ENCODE measurements around the gene LGALS9.

The LGALS9 gene

DNA sequence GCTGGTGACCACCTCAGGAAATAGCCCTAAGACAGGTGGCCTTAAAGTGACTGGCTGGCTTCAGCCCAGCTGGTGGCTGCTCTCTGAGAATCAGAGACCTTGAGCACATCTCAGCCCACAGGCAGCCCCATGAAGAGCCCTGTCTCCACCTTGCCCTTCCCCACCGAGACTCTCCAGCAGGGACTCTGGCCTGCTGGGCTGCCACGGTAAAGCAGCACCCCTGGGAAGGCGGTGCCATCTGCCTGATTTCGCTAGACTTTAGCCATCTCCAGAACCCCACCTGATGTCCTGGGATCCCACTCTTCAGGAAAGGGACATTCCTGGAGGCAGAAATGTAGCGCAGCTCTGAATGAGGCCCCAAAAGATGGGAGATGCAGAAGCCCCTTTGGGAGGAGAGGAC lies 45.2 kb upstream of the LGALS9 start:
- ChIA-PET CTCF (interaction anchor here (1.0 to 5.2 kb wide), 7 partner anchors 12 to 127 kb away, joined by 3 to 38 read pairs (median 6); no protein-coding TSS in a partner anchor), POLR2A (interaction anchor here (0.8 kb wide), 1 partner anchor 46 kb away, joined by 3 read pairs; no protein-coding TSS in a partner anchor)

DNA sequence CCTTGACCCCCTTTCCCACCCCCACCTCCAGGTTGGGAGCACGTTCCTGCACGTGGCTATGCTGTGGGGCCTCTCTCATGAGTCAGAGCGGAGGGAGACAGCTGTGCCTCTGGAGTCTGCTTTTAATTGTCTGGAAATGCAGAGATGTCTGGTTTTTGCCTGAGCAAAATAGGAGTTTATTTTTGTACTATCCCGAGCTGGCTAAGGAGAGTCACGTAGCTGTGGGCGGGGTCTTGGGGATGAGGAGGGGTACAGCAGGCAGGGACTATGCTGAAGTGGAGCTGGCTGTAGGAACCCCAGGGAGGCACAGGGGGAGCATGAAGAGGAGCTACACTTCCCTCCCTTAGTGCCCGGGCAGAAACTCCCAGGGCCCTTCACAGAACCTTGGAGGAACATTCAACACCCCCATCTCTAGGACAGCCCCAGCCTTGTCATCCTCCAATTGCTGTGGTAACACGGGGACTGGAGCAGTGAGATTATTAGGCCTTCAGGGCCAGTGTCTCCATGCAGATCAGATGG lies 44.7 kb upstream of the LGALS9 start:
- no peaks in the 10 kb centered on the region for H3K9me3 ChIP-seq (ENCODE audit: control insufficient read depth, insufficient read depth, low read depth, low read length)
- ChIA-PET POLR2A (interaction anchor here (0.8 kb wide), 1 partner anchor 46 kb away, joined by 3 read pairs; no protein-coding TSS in a partner anchor), CTCF (interaction anchor here (1.0 to 5.2 kb wide), 9 partner anchors 11 to 68 kb away, joined by 3 to 38 read pairs (median 4); no protein-coding TSS in a partner anchor)
- H3K4me1 ChIP-seq (ENCODE audit: control insufficient read depth, insufficient read depth, low read length), result no peaks in the 10 kb centered on the region
- H3K27ac ChIP-seq (ENCODE audit: extremely low read depth, low read depth, low read length), result no peak overlapping the region; the same call in 1 of the 2 replicates
- TF ChIP-seq ZEB2 (tag by site-specific recombination; IDR thresholded peaks at IDR 0.05) (no peak), ZNF623 (tag by site-specific recombination; IDR thresholded peaks at IDR 0.05) (no peak), ZNF664 (tag by site-specific recombination; IDR thresholded peaks at IDR 0.05) (no peak), SALL2 (tag by site-specific recombination; IDR thresholded peaks at IDR 0.05; ENCODE audit: borderline replicate concordance) (no peak)
- TF ChIP-seq, protein P1, sequence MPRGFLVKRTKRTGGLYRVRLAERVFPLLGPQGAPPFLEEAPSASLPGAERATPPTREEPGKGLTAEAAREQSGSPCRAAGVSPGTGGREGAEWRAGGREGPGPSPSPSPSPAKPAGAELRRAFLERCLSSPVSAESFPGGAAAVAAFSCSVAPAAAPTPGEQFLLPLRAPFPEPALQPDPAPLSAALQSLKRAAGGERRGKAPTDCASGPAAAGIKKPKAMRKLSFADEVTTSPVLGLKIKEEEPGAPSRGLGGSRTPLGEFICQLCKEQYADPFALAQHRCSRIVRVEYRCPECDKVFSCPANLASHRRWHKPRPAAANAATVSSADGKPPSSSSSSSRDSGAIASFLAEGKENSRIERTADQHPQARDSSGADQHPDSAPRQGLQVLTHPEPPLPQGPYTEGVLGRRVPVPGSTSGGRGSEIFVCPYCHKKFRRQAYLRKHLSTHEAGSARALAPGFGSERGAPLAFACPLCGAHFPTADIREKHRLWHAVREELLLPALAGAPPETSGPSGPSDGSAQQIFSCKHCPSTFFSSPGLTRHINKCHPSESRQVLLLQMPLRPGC (tag by site-specific recombination; IDR thresholded peaks at IDR 0.05), result no peak
- TF ChIP-seq, protein P2, sequence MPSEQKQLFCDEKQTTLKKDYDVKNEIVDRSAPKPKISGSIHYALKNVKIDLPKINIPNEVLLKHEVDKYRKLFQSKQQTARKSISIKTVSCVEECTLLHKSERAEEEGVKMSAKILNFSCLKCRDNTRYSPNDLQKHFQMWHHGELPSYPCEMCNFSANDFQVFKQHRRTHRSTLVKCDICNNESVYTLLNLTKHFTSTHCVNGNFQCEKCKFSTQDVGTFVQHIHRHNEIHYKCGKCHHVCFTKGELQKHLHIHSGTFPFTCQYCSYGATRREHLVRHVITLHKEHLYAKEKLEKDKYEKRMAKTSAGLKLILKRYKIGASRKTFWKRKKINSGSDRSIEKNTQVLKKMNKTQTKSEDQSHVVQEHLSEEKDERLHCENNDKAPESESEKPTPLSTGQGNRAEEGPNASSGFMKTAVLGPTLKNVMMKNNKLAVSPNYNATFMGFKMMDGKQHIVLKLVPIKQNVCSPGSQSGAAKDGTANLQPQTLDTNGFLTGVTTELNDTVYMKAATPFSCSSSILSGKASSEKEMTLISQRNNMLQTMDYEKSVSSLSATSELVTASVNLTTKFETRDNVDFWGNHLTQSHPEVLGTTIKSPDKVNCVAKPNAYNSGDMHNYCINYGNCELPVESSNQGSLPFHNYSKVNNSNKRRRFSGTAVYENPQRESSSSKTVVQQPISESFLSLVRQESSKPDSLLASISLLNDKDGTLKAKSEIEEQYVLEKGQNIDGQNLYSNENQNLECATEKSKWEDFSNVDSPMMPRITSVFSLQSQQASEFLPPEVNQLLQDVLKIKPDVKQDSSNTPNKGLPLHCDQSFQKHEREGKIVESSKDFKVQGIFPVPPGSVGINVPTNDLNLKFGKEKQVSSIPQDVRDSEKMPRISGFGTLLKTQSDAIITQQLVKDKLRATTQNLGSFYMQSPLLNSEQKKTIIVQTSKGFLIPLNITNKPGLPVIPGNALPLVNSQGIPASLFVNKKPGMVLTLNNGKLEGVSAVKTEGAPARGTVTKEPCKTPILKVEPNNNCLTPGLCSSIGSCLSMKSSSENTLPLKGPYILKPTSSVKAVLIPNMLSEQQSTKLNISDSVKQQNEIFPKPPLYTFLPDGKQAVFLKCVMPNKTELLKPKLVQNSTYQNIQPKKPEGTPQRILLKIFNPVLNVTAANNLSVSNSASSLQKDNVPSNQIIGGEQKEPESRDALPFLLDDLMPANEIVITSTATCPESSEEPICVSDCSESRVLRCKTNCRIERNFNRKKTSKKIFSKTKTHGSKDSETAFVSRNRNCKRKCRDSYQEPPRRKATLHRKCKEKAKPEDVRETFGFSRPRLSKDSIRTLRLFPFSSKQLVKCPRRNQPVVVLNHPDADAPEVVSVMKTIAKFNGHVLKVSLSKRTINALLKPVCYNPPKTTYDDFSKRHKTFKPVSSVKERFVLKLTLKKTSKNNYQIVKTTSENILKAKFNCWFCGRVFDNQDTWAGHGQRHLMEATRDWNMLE (tag by site-specific recombination; conservative IDR thresholded peaks at IDR 0.05; ENCODE audit: low read depth), result no peak
- H3K36me3 ChIP-seq (ENCODE audit: control insufficient read depth in 2 of 2, insufficient read depth in 1 of 2, low read length in 2 of 2), result peaks cover 0 to 40% of the 10 kb centered on the region in 2 experiments; a peak in 1 of 3 replicates
- no peak overlapping the region for H3K4me3 ChIP-seq (ENCODE audit: low read depth, low read length)

More for the DNA sequence above, 45.2 kb upstream of the LGALS9 start:
- H3K9me3 ChIP-seq (ENCODE audit: control insufficient read depth, insufficient read depth, low read depth, low read length), result no peaks in the 10 kb centered on the region
- no peak for TF ChIP-seq ZNF48 (tag by site-specific recombination; IDR thresholded peaks at IDR 0.05)
- no peak for TF ChIP-seq ZFP3 (tag by site-specific recombination; IDR thresholded peaks at IDR 0.05; ENCODE audit: low read depth)
- TF ChIP-seq OVOL3 (tag by site-specific recombination; IDR thresholded peaks at IDR 0.05), result no peak
- TF ChIP-seq ZIC2 (tag by site-specific recombination; IDR thresholded peaks at IDR 0.05), result peak; percentile 58
- no peaks in the 10 kb centered on the region for H3K4me1 ChIP-seq (ENCODE audit: control insufficient read depth, insufficient read depth, low read length)
- peaks cover 0 to 40% of the 10 kb centered on the region in 2 experiments; a peak in 1 of 3 replicates for H3K36me3 ChIP-seq (ENCODE audit: control insufficient read depth in 2 of 2, insufficient read depth in 1 of 2, low read length in 2 of 2)
- H3K4me3 ChIP-seq (ENCODE audit: low read depth, low read length), result no peak overlapping the region
- H3K27ac ChIP-seq (ENCODE audit: extremely low read depth, low read depth, low read length), result no peak overlapping the region; the same call in 1 of the 2 replicates

DNA sequence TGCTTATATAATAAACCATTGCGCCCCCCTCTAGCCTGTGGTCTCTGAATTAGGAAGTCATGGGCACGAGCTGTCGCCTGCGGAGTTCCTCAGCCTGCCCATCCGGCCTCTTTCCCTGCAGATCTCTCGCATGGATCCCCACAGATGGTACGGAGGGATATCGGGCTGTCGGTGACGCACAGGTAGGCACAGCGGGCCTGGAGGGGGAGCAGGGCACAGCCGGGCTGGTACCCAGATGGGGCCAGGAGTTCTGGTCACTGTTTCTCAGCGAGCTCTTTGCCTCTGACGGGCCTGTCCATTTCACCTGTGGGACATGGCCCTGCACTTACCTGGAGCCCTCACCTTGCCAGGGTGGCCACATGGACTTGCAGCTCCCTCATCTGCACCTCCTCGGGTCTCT lies 42.6 kb upstream of the LGALS9 start:
- H3K4me1 ChIP-seq (ENCODE audit: control insufficient read depth, insufficient read depth, low read length), result no peaks in the 10 kb centered on the region
- CTCF ChIA-PET, result interaction anchor here (0.7 to 5.2 kb wide), 6 partner anchors 11 to 132 kb away, joined by 3 to 38 read pairs (median 4); partner anchors contain the start of gene KSR1
- H3K36me3 ChIP-seq (ENCODE audit: control insufficient read depth in 2 of 2, insufficient read depth in 1 of 2, low read length in 2 of 2), result peaks cover 0 to 50% of the 10 kb centered on the region in 2 experiments; a peak in 1 of 3 replicates
- no peak overlapping the region for H3K27ac ChIP-seq (ENCODE audit: extremely low read depth, low read depth, low read length)
- POLR2A ChIA-PET, result no interaction called here
- TF ChIP-seq, protein P3, sequence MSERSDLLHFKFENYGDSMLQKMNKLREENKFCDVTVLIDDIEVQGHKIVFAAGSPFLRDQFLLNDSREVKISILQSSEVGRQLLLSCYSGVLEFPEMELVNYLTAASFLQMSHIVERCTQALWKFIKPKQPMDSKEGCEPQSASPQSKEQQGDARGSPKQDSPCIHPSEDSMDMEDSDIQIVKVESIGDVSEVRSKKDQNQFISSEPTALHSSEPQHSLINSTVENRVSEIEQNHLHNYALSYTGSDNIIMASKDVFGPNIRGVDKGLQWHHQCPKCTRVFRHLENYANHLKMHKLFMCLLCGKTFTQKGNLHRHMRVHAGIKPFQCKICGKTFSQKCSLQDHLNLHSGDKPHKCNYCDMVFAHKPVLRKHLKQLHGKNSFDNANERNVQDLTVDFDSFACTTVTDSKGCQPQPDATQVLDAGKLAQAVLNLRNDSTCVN (tag by site-specific recombination; optimal IDR thresholded peaks at IDR 0.05), result no peak
- no peak for TF ChIP-seq GLIS1 (tag by site-specific recombination; IDR thresholded peaks at IDR 0.05)
- no peak for TF ChIP-seq YY2 (tag by site-specific recombination; IDR thresholded peaks at IDR 0.05)
- TF ChIP-seq SCRT1 (tag by site-specific recombination; IDR thresholded peaks at IDR 0.05; ENCODE audit: borderline replicate concordance), result no peak
- TF ChIP-seq ZNF610 (tag by site-specific recombination; IDR thresholded peaks at IDR 0.05; ENCODE audit: borderline replicate concordance), result no peak
- TF ChIP-seq ZNF302 (tag by site-specific recombination; IDR thresholded peaks at IDR 0.05; ENCODE audit: low read depth), result no peak
- no peak for TF ChIP-seq ZNF621 (tag by site-specific recombination; IDR thresholded peaks at IDR 0.05)
- TF ChIP-seq ZNF473 (tag by site-specific recombination; IDR thresholded peaks at IDR 0.05), result no peak
- no peak for TF ChIP-seq PRDM1 (tag by site-specific recombination; IDR thresholded peaks at IDR 0.05)
- TF ChIP-seq ZNF701 (tag by site-specific recombination; IDR thresholded peaks at IDR 0.05), result no peak
- H3K4me3 ChIP-seq (ENCODE audit: low read depth, low read length), result no peak overlapping the region
- H3K9me3 ChIP-seq (ENCODE audit: control insufficient read depth, insufficient read depth, low read depth, low read length), result no peaks in the 10 kb centered on the region

All from HEK293 (cell line).